Sigmoid colon (tissue), 4 donors: ENCODE measurements around the gene GYS1.

Experiments
- CTCF ChIP-seq, 4 experiments: fragments of 450-650 bp in 3 of 4; fragments of 200-600 bp in 1 of 4; IDR thresholded peaks; one replicate each; pipeline ENCODE4 v1.5.1; 2016 to 2019; ENCODE audit warnings: antibody characterized with exemption in 4 of 4, mild to moderate bottlenecking in 3 of 4, moderate library complexity in 2 of 4
- POLR2A ChIP-seq, 2 donors: fragments of 450-650 bp; IDR thresholded peaks; one replicate each; pipeline ENCODE4 v1.6.1; 2016; ENCODE audit warnings: antibody characterized with exemption in 2 of 2, mild to moderate bottlenecking in 2 of 2, moderate library complexity in 2 of 2
- POLR2AphosphoS5 ChIP-seq, 4 donors: sonication (generic); formaldehyde crosslinking; IDR thresholded peaks; one replicate each; pipeline ENCODE4 v1.6.1; 2017; ENCODE audit warnings: antibody characterized with exemption in 4 of 4

GRCh38 chr19:48997972-48998371 is 4.9 kb upstream of the GYS1 start:
- peak in 1 of 4 experiments; percentile 10 for TF ChIP-seq CTCF (IDR thresholded peaks at IDR 0.05)
- no peak for TF ChIP-seq POLR2A (IDR thresholded peaks at IDR 0.05)
- no peak for TF ChIP-seq POLR2AphosphoS5 (IDR thresholded peaks at IDR 0.05)
